ENCODE measurements around the gene KIAA1755.

DNA sequence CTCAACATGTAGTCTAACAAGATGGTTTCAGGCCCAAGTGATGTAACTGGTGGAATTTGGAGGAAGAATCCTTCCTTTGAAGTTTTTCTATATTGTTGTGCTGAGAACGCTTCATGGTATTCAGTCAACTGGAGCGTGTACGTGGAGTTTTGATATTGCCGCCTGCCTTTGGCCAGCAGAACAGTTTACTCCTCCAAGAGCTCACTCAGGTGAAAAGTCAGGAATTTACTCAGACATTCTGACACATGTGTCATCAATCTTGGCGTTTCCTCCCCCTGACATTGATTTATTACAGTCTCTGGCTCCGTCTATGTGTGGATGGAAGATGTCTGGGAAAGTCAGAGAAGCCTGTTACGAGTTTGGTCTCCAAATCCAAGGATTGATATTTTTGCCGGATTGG, 76.4 kb downstream of the KIAA1755 start:
- TF ChIP-seq, protein P1, sequence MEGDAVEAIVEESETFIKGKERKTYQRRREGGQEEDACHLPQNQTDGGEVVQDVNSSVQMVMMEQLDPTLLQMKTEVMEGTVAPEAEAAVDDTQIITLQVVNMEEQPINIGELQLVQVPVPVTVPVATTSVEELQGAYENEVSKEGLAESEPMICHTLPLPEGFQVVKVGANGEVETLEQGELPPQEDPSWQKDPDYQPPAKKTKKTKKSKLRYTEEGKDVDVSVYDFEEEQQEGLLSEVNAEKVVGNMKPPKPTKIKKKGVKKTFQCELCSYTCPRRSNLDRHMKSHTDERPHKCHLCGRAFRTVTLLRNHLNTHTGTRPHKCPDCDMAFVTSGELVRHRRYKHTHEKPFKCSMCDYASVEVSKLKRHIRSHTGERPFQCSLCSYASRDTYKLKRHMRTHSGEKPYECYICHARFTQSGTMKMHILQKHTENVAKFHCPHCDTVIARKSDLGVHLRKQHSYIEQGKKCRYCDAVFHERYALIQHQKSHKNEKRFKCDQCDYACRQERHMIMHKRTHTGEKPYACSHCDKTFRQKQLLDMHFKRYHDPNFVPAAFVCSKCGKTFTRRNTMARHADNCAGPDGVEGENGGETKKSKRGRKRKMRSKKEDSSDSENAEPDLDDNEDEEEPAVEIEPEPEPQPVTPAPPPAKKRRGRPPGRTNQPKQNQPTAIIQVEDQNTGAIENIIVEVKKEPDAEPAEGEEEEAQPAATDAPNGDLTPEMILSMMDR (IDR thresholded peaks at IDR 0.05), result no peak
- TF ChIP-seq FOXM1 (IDR thresholded peaks at IDR 0.05; ENCODE audit: low read depth), result no peak
- no peak for TF ChIP-seq RCOR1 (IDR thresholded peaks at IDR 0.05; ENCODE audit: low read length)

Data from SK-N-SH (cell line).